T-helper 1 cell (primary cell): ENCODE results near the gene SLC25A12.
"Not testable (repeated sequence)": the region's sequence is repeated elsewhere in the genome, so short reads cannot be mapped to it uniquely, and the experiment has no call there.

ENCODE experiments used
- DNase-seq, 5 donors: peaks; one replicate each; pipeline ENCODE4 v3.0.0-alpha.2; 2012 to 2020

The SLC25A12 gene

GRCh38 chr2:171822525-171823322 is 71.3 kb downstream of the SLC25A12 start:
- no peak for DNase-seq

DNA sequence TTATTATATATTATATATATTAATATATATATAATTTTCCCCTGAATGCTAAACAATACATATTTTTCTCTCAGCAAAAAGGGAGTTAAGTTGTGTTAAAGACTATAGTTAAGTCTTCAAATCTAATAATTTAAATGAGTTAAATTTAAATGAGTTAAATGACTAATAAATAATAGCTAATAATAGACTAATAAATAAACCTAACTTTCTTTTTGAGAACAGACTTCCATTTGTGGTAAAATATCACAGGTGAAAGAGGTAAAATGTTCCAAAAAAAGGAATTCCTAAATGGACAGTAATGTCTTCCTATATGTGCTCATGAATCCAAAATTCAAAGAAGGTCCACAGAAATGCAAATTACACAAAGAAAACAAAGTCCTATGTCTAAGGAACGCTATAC is 74.6 kb downstream of the SLC25A12 start:
- DNase-seq: no peak

GRCh38 chr2:171814883-171815282 is 79.2 kb downstream of the SLC25A12 start:
- no peak for DNase-seq

DNA sequence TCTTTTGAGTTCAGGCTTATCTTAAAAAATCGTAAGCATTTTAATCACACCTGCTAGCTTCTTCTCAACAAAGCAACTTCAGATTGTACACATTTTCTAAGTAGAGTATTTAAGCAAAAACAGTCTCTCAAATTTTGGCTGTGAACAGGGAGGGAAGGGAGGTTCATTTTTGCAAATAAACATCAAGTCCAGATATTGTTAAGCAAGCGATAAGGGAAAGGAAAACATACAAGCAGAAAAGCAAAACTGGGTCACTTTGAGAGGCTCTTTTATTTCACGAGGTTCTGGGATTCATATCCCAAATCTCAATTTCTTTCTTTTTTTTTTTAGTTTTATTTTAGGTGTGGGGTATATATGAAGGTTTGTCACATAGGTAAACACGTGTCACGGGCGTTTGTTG is 79.9 kb downstream of the SLC25A12 start:
- no peak for DNase-seq

DNA sequence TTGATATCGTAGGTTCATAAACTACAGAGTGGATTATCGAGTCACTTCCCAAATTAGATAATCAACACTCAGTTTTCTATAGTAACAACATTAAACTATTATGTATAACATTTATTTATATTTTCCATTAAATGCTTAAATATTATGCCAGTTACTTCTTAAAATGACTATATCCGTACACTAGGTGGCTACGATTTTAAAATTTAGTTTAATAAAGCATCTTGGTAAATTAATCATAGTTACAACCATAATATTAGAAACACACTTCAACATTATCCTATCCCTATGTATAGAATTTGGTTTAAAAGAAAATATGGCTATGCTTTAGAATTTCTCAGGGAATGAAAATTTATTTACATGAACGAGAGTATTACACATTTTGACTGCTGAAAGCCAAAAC is 80.3 kb downstream of the SLC25A12 start:
- no peak for DNase-seq

GRCh38 chr2:171813126-171813525 is 80.9 kb downstream of the SLC25A12 start:
- DNase-seq: no peak

- peak in 1 of 5 donors; percentile 14 for DNase-seq
Measured at GRCh38 chr2:171811245-171811628, 82.8 kb downstream of the SLC25A12 start.

GRCh38 chr2:171810422-171811244 is 83.4 kb downstream of the SLC25A12 start:
- no peak for DNase-seq

GRCh38 chr2:171808885-171809284 is 85.2 kb downstream of the SLC25A12 start:
- DNase-seq: not testable (repeated sequence)

DNA sequence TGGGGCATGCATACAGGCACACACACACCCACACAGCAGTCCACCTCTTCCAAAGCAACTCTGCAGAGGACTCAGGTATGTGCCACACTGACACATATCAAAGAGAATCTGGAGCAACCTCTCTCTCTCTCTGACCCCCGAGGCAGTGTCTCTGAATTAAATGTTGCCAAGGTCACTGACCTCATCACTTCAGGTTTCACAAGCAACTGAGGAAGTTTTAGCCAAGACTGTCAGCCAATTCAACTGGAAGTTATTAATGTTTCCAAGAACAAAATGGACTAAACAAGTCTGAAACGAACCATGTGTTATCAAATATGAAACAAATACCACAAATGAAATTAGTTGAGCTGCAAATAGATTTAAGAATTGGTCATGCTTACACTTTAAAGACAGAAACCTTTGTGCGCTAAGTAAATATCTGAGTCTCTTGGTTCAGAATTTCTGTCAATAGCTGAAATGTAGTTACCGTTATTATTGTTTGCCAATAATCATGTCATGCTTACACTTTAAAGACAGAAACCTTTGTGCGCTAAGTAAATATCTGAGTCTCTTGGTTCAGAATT is 86.1 kb downstream of the SLC25A12 start:
- DNase-seq: no peak

- DNase-seq: no peak
Measured at GRCh38 chr2:171807119-171807518, 86.9 kb downstream of the SLC25A12 start.

- DNase-seq: no peak
Measured at GRCh38 chr2:171804456-171804855, 89.6 kb downstream of the SLC25A12 start.

DNA sequence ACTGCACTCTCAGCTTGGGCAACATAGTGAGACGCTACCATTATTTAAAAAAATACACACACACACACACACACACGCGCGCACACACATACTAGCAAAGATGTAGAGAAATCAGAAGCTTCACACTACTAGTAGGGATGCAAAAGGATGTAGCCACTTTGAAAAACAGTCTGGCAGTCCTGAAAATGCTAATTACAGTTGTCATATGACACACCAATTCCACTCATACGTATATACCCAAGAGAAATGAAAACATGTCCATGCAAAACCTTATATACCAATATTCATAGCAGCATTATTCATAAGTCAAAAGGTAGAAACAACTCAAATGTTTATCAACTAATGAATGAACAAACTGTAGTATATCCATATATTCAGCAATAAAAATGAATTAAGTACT is 90.3 kb downstream of the SLC25A12 start:
- DNase-seq: no peak

- DNase-seq: no peak
Measured at GRCh38 chr2:171800639-171801038, 93.4 kb downstream of the SLC25A12 start.

- DNase-seq: peak in 1 of 5 donors; percentile 25
Measured at GRCh38 chr2:171798156-171798820, 95.8 kb downstream of the SLC25A12 start.

- DNase-seq: no peak
Measured at GRCh38 chr2:171794918-171795317, 99.1 kb downstream of the SLC25A12 start.

DNA sequence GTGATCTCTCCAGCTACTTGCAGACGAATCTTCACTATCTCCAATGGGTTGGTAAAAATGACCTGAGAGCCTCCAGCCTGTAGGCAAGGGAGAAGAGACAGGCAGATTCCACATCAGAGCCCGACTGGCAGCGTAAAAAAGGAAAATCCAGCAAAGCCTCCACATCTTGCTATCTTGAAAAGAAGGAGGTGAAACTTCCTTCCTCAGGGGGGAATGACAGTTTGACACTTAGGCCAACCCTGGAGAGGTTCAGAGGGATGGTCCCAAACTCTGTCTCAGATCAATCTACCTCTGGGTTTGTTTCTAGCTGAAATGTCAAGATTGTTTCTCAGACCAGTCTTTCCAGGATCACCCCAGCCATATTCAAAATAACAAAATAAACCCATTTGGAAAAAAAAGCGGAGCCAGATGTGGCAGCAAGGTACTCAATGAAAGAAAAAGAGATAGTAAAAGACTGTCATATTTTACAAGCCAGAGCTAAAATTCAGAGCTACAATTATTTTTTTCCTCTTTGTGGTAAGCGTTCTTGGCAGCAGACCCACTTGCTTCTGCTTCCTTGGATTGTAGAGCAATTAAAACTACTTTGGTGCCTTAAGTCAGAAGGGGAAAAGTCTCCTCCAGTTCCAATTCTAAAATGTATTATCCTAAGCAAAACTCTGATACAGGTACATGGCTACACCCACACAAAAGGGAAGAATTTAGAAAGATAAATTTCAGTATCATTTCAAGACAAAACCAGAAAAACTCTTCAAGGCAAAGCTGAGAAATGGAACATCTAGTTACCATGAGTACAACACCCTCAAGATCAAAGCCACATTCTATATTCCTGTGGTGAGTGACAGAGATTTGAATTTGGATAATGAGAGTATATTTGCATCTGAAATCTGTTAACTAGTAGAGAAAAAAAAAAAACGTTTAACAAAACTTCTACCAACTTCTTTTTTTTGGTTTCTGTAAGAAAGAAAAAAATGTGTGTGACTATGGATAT is 100.1 kb downstream of the SLC25A12 start:
- DNase-seq: no peak

DNA sequence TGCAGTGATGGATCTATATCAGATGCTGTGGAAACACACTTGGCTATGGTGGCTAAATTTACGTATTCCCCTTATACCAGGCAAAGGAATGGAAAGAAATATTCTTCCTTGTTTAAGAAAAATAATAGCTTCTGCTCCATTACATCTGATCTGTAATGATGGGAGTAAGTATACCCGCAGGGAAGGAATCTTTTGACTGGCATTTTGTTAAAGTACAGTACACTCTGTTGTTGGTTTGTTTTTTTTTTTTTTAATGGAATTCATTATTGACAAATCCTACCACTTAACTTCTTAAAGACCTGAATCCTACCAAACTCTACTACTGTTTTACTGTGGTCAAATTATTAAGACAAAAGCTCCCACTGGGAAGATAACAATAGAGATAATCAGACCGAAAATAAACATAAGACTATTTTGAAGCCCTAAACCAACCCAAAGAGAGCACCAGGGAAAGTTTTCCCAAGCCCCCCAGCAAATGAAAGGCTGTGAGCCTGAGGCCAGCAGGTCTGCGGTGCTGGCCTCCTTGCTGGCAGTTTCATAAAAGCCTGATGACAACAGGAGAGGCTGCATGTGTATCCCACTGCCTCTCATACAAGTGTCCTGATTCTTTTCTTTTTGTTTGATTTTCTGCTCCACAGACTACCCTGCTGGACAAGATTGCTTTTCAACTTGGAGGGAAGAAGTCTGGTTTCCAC is 101.0 kb downstream of the SLC25A12 start:
- DNase-seq: no peak

- DNase-seq: no peak
Measured at GRCh38 chr2:171792157-171792556, 101.9 kb downstream of the SLC25A12 start.

DNA sequence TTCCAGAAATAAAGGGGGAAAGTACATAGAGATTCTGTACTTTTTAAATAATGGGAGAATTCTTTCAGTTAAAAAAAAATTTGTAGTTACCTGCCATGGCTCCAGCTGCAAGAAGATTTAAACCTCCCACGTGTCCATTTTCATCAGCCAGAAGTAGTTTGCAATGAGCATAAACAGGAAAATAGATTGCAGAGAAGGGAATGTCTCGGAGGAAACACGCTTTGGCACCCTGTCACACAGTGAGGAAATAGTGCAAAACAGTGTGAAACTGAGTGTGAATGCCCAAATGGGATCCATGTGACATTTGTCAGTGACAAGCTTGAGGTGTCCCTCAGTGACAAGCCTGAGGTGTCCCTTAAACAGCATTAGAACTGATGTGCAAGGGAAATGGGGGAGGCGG is 102.7 kb downstream of the SLC25A12 start:
- DNase-seq: no peak

GRCh38 chr2:171789956-171790355 is 104.1 kb downstream of the SLC25A12 start:
- DNase-seq: no peak
